EH (cell line): ENCODE data around the gene HCCS.

Source experiments
- DNase-seq: peaks from one replicate; pipeline ENCODE4 v3.0.0-alpha.2; 2015; ENCODE audit warnings: low read depth

HCCS gene

GRCh38 chrX:11111037-11111851, at the start of gene HCCS:
Gene HCCS, plus strand, starts transcription at chrX:11111332. Its CDS starts 729 bp downstream, at chrX:11112061.
- DNase-seq, result peak; percentile 88

- DNase-seq, result no peak
These were observed 46.9 kb upstream of the HCCS start for GRCh38 chrX:11064276-11064675.

- peak; percentile 84 for DNase-seq
These were observed 46.1 kb upstream of the HCCS start for GRCh38 chrX:11064851-11065600.

GRCh38 chrX:11066812-11067211, 44.3 kb upstream of the HCCS start:
- peak; percentile 19 for DNase-seq

GRCh38 chrX:11073381-11073780, 37.8 kb upstream of the HCCS start:
- no peak for DNase-seq

GRCh38 chrX:11080741-11081305, 30.3 kb upstream of the HCCS start:
- DNase-seq, result no peak

- no peak for DNase-seq
These were observed 29.6 kb upstream of the HCCS start for GRCh38 chrX:11081511-11081910.

GRCh38 chrX:11085305-11085704, 25.8 kb upstream of the HCCS start:
- DNase-seq, result no peak

- DNase-seq, result no peak
These were observed 21.3 kb upstream of the HCCS start for GRCh38 chrX:11089802-11090201.

- no peak for DNase-seq
These were observed 13.2 kb upstream of the HCCS start for GRCh38 chrX:11097933-11098332.

- DNase-seq, result no peak
These were observed 11.7 kb upstream of the HCCS start for GRCh38 chrX:11099465-11099864.

GRCh38 chrX:11100281-11101035, 10.7 kb upstream of the HCCS start:
- peak; percentile 85 for DNase-seq

GRCh38 chrX:11103006-11103405, 8.1 kb upstream of the HCCS start:
- DNase-seq, result no peak

- no peak for DNase-seq
These were observed 7.4 kb upstream of the HCCS start for GRCh38 chrX:11103751-11104150.

- DNase-seq, result peak; percentile 49
These were observed 6.1 kb upstream of the HCCS start for GRCh38 chrX:11105080-11105479.

- DNase-seq, result no peak
These were observed 2.7 kb upstream of the HCCS start for GRCh38 chrX:11108253-11108941.

- DNase-seq, result no peak
These were observed 1.2 kb upstream of the HCCS start for GRCh38 chrX:11109968-11110367.

GRCh38 chrX:11111947-11112346, 815 bp downstream of the HCCS start:
- no peak for DNase-seq

- DNase-seq, result peak; percentile 59
These were observed 2.6 kb downstream of the HCCS start for GRCh38 chrX:11113731-11114130.

- no peak for DNase-seq
These were observed 6.6 kb downstream of the HCCS start for GRCh38 chrX:11117745-11118144.

GRCh38 chrX:11119313-11119943, 8.3 kb downstream of the HCCS start:
- DNase-seq, result no peak
